K562 (cell line): ENCODE data around the gene CAPN2. TPM values are rescaled to one million over a fixed set of nuclear protein-coding genes. Genes with fewer than 3 reads are reported as not detected.

Experiments
- ATAC-seq: fragments of 200-7000 bp; cut with Tn5 transposase; 3 replicates; pipeline ENCODE4 v1.9.1; 2020; ENCODE audit warnings: moderate library complexity
- BruUV-seq: library from RNA; stranded (reverse); fragments of 400-500 nt; replicated peaks from 2 replicates; lab custom pipeline; 2021; lab: Mats Ljungman, UMichigan
- CTCF ChIA-PET: fragments of 300-600 bp; formaldehyde crosslinking; extraction: SDS; loops from one replicate; lab custom pipeline; 2021; ENCODE audit warnings: low intra/inter-chr PET ratio; lab: Yijun Ruan, JAX
- POLR2A ChIA-PET: fragments of 300-600, 350-650 bp; sonication (Branson Sonifier 250); formaldehyde crosslinking; extraction: SDS; loops from one replicate; lab custom pipeline; 2021; ENCODE audit warnings: antibody characterized with exemption, inconsistent platforms; lab: Yijun Ruan, JAX
- DNase-seq, 4 experiments: peaks; one replicate each; pipeline versions ENCODE4 v3.0.0 to v3.0.0-alpha.2; 2011 to 2018; ENCODE audit warnings: low spot score in 3 of 4, mixed read lengths in 3 of 4; ENCODE audit errors: extremely low read depth in 1 of 4
- FAIRE-seq: peaks from 2 replicates; lab custom pipeline; 2011; peaks lifted over from hg19 to GRCh38; lab: Jason Lieb, UNC
- H2AFZ ChIP-seq: 2 replicates; pipeline ENCODE4 v1.6.0; 2011; ENCODE audit warnings: low read depth, low read length, control low read depth, inconsistent platforms
- H3K27ac ChIP-seq: fragments of 200-600 bp; 3 replicates; pipeline ENCODE4 v1.8.0; 2011; ENCODE audit warnings: low read depth, mild to moderate bottlenecking, control low read depth, inconsistent platforms, low read length, moderate library complexity, mixed read lengths; ENCODE audit errors: extremely low read depth
- H3K27me3 ChIP-seq, 2 experiments: fragments of 300-600 bp in 1 of 2; 2 replicates in 1 of 2; 3 replicates in 1 of 2; pipeline versions ENCODE4 v1.6.0 to v1.8.0; 2011; ENCODE audit warnings: inconsistent platforms in 2 of 2, low read length in 2 of 2, mild to moderate bottlenecking in 1 of 2, mixed read lengths in 1 of 2, moderate library complexity in 1 of 2; ENCODE audit not compliant: control insufficient read depth in 2 of 2, insufficient read depth in 2 of 2
- H3K36me3 ChIP-seq: fragments of 300-600 bp; 3 replicates; pipeline ENCODE4 v1.8.0; 2011; ENCODE audit warnings: mild to moderate bottlenecking, low read length, inconsistent platforms; ENCODE audit not compliant: control insufficient read depth, insufficient read depth
- H3K4me1 ChIP-seq, 2 experiments: fragments of 200-600 bp in 1 of 2; replicated peaks in 1 of 2; 2 replicates in 1 of 2; 3 replicates in 1 of 2; pipeline versions ENCODE4 v1.5.1 to v1.8.0; 2011; ENCODE audit warnings: inconsistent platforms in 2 of 2, low read length in 2 of 2, mild to moderate bottlenecking in 1 of 2, mixed read lengths in 1 of 2, moderate library complexity in 1 of 2; ENCODE audit not compliant: control insufficient read depth in 2 of 2, insufficient read depth in 2 of 2
- H3K4me2 ChIP-seq: 2 replicates; pipeline ENCODE4 v1.6.1; 2011; ENCODE audit warnings: low read length, control low read depth, inconsistent platforms, mixed read lengths; ENCODE audit not compliant: insufficient read depth
- H3K4me3 ChIP-seq: fragments of 200-600 bp; sonication (generic), shearing (Covaris generic); 2 replicates; pipeline ENCODE4 v1.5.1; 2016; ENCODE audit warnings: control low read depth, inconsistent platforms
- H3K79me2 ChIP-seq: fragments of 200-600 bp; 3 replicates; pipeline ENCODE4 v1.8.0; 2011; ENCODE audit warnings: low read length, inconsistent platforms; ENCODE audit not compliant: control insufficient read depth, insufficient read depth
- H3K9ac ChIP-seq, 2 experiments: 2 replicates each; pipeline versions ENCODE4 v1.6.0 to v1.6.1; 2011; ENCODE audit warnings: low read depth in 2 of 2, low read length in 2 of 2, control low read depth in 1 of 2, inconsistent platforms in 1 of 2, mild to moderate bottlenecking in 1 of 2, mixed read lengths in 1 of 2; ENCODE audit not compliant: insufficient read depth in 1 of 2
- H3K9me1 ChIP-seq: one replicate; pipeline ENCODE4 v1.6.0; 2011; ENCODE audit warnings: inconsistent platforms, mild to moderate bottlenecking, low read length, moderate library complexity; ENCODE audit not compliant: control insufficient read depth, insufficient read depth
- H3K9me3 ChIP-seq: replicated peaks from 2 replicates; pipeline ENCODE4 v1.5.1; 2011; ENCODE audit warnings: low read depth, low read length, inconsistent platforms; ENCODE audit not compliant: control insufficient read depth, insufficient read depth
- H4K20me1 ChIP-seq: replicated peaks from 2 replicates; pipeline ENCODE4 v1.6.1; 2011; ENCODE audit warnings: low read length, inconsistent platforms, mixed read lengths; ENCODE audit not compliant: control insufficient read depth, insufficient read depth
- BHLHE40 ChIP-seq: IDR thresholded peaks from 2 replicates; pipeline ENCODE4 v1.6.1; 2011; ENCODE audit warnings: low read length, improper control_type of control experiment
- CHD4 ChIP-seq: fragments of 200-600 bp; sonication (generic); IDR thresholded peaks from 3 replicates; pipeline ENCODE4 v1.6.1; 2012; ENCODE audit warnings: low read depth, mild to moderate bottlenecking, mixed read lengths, low read length, inconsistent platforms; ENCODE audit not compliant: insufficient read depth, insufficient replicate concordance, poor library complexity, severe bottlenecking
- CREB3L1 ChIP-seq: fragments of 450-650 bp; IDR thresholded peaks from 2 replicates; pipeline ENCODE4 v1.6.1; 2014; ENCODE audit warnings: low read depth, mild to moderate bottlenecking, moderate library complexity, borderline replicate concordance
- E2F1 ChIP-seq: sonication (generic); formaldehyde crosslinking; IDR thresholded peaks from 2 replicates; pipeline ENCODE4 v1.8.1; 2023; ENCODE audit warnings: mild to moderate bottlenecking, missing genetic modification reagents, moderate library complexity
- ERF ChIP-seq: fragments of 450-650 bp; formaldehyde crosslinking; IDR thresholded peaks from 2 replicates; pipeline ENCODE4 v1.4.0; 2020; ENCODE audit warnings: mild to moderate bottlenecking, mixed read lengths
- ETS2 ChIP-seq: IDR thresholded peaks from 2 replicates; pipeline ENCODE4 v1.6.1; 2016; ENCODE audit warnings: borderline replicate concordance, missing genetic modification characterization, mild to moderate bottlenecking, moderate library complexity, missing compliant biosample characterization; ENCODE audit not compliant: poor library complexity, severe bottlenecking
- GABPB2 ChIP-seq: fragments of 250-450 bp; sonication (Bioruptor Pico); conservative IDR thresholded peaks from 2 replicates; pipeline ENCODE4 v1.5.1; 2021; ENCODE audit warnings: mild to moderate bottlenecking
- MAFG ChIP-seq: fragments of 450-650 bp; conservative IDR thresholded peaks from 2 replicates; pipeline ENCODE4 v1.6.1; 2016; ENCODE audit warnings: missing genetic modification characterization, missing compliant biosample characterization
- NFRKB ChIP-seq: fragments of 450-650 bp; IDR thresholded peaks from 2 replicates; pipeline ENCODE4 v1.6.1; 2016; ENCODE audit warnings: low read depth
- RBM15 ChIP-seq: fragments of 200-400 bp; formaldehyde crosslinking; IDR thresholded peaks from 2 replicates; pipeline ENCODE4 v1.6.1; 2018; ENCODE audit warnings: mild to moderate bottlenecking, low read length, moderate library complexity; ENCODE audit not compliant: insufficient read depth
- TAF1 ChIP-seq: IDR thresholded peaks from 2 replicates; pipeline ENCODE4 v1.6.1; 2011; ENCODE audit warnings: mild to moderate bottlenecking, low read length, moderate library complexity; ENCODE audit not compliant: insufficient read depth, control insufficient read depth, severe bottlenecking; ENCODE audit errors: extremely low read depth
- TARDBP ChIP-seq: fragments of 450-650 bp; IDR thresholded peaks from 2 replicates; pipeline ENCODE4 v1.6.1; 2016
- THAP7 ChIP-seq: fragments of 250-450 bp; sonication (Bioruptor Pico); IDR thresholded peaks from 2 replicates; pipeline ENCODE4 v1.5.0; 2021
- TOE1 ChIP-seq, 2 experiments: fragments of 450-650 bp in 1 of 2; sonication (generic) in 1 of 2; formaldehyde crosslinking in 1 of 2; IDR thresholded peaks; 2 replicates each; pipeline versions ENCODE4 v1.7.1 to v1.8.0; 2016 to 2022; ENCODE audit warnings: borderline replicate concordance in 2 of 2, mild to moderate bottlenecking in 2 of 2, antibody characterized with exemption in 1 of 2, inconsistent platforms in 1 of 2, low read depth in 1 of 2, missing genetic modification reagents in 1 of 2, moderate library complexity in 1 of 2
- ZBTB2 ChIP-seq: fragments of 450-650 bp; IDR thresholded peaks from 2 replicates; pipeline ENCODE4 v1.6.1; 2016; ENCODE audit warnings: antibody characterized with exemption
- WGBS: fragments of 100-300 bp; shearing (Covaris generic); methylation state at CpG from one replicate; pipeline ENCODE4 v1.1.6; 2016; ENCODE audit warnings: low coverage, mixed read lengths; ENCODE audit not compliant: insufficient coverage; ENCODE audit errors: missing lambda C conversion rate; 5-methylcytosine and 5-hydroxymethylcytosine counted together
- in situ Hi-C: fragments of 300-500 bp; cut with MboI; formaldehyde crosslinking; loops from 4 replicates; pipeline ENCODE4 v1.15.0; 2018; ENCODE audit warnings: inconsistent platforms, mixed read lengths
- intact Hi-C: fragments of 100-400 bp; cut with micrococcal nuclease; formaldehyde crosslinking; loops from 2 replicates; pipeline ENCODE4 v1.14.2; 2022
- polyA plus RNA-seq, 8 experiments: library from polyadenylated mRNA; depleted of rRNA in 4 of 8; stranded (reverse) in 5 of 8; unstranded in 3 of 8; fragments of >200 nt; fragmentation: Nextera tagmentation in 2 of 8; fragmentation: Illumina TruSeq in 1 of 8; extraction: Ambion mirVana in 2 of 8; extraction: Trizol in 1 of 8; gene quantifications; 2 replicates each; pipeline versions ENCODE4 v1.2.1 to v1.2.3, GENCODE V29; 2011 to 2014; ENCODE audit warnings: inconsistent platforms in 1 of 8, missing spikeins in 1 of 8
- total RNA-seq, 7 experiments: library from RNA; depleted of rRNA in 6 of 7; stranded (reverse); fragments of >200 nt in 6 of 7; fragmentation: Illumina TruSeq in 2 of 7; extraction: Trizol in 2 of 7; gene quantifications; 2 replicates each; pipeline versions ENCODE4 v1.2.1 to v1.2.3, GENCODE V29; 2011 to 2021; ENCODE audit warnings: low replicate concordance in 1 of 7
- TF ChIP-seq, protein P1 (sequence below): sonication (generic); formaldehyde crosslinking; IDR thresholded peaks from 2 replicates; pipeline ENCODE4 v1.8.1; 2022; ENCODE audit warnings: missing genetic modification reagents

The CAPN2 gene
- total and polyA plus RNA-seq, 9 of the 15 experiments (the other 6 are each of a cell fraction or from before 2014, with no cell fraction given), result 24.6 to 157 (median 101) TPM

GRCh38 chr1:223760833-223761232 is 48.5 kb downstream of the CAPN2 start:
- no TSS peak for BruUV-seq
- no peak for ATAC-seq
- Histone ChIP-seq H3K27ac (no peak overlapping the region), H4K20me1 (no peaks in the 10 kb centered on the region), H3K9ac (no peak overlapping the region), H3K4me2 (no peak overlapping the region), H3K79me2 (no peaks in the 10 kb centered on the region), H3K9me1 (no peaks in the 10 kb centered on the region), H3K36me3 (peaks cover 80% of the 10 kb centered on the region), H3K4me3 (no peak overlapping the region), H3K9me3 (no peaks in the 10 kb centered on the region), H3K4me1 (peaks cover 7 to 8% of the 10 kb centered on the region in 2 experiments; a peak in 4 of 5 replicates), H2AFZ (no peak overlapping the region), H3K27me3 (no peaks in the 10 kb centered on the region)
- DNase-seq, result no peak
- FAIRE-seq, result no peak
- intact Hi-C loops (loop anchor here (5.0 kb wide), 1 partner anchor 36 kb away; no protein-coding TSS in a partner anchor), in situ Hi-C loops (no loop called here)
- 53% methylated on average over 6 of the region's 6 CpGs for WGBS
- ChIA-PET POLR2A (interaction anchor here (0.6 to 8.0 kb wide), 4 partner anchors 10 to 49 kb away, joined by 3 to 75 read pairs (median 4); no protein-coding TSS in a partner anchor), CTCF (no interaction called here)
- TF ChIP-seq RBM15, result no peak
- TF ChIP-seq MAFG (tag), result no peak
- no peak for TF ChIP-seq E2F1
- TF ChIP-seq ZBTB2, result no peak
- no peak for TF ChIP-seq ETS2
- TF ChIP-seq THAP7 (CRISPR knock-in tag), result no peak
- TF ChIP-seq CREB3L1, result no peak
- TF ChIP-seq TOE1 (IDR thresholded peaks at IDR 0.05; ENCODE audit: borderline replicate concordance), result no peak
- no peak for TF ChIP-seq TOE1 (CRISPR knock-in tag; IDR thresholded peaks at IDR 0.05; ENCODE audit: borderline replicate concordance, low read depth)
- TF ChIP-seq, protein P1, sequence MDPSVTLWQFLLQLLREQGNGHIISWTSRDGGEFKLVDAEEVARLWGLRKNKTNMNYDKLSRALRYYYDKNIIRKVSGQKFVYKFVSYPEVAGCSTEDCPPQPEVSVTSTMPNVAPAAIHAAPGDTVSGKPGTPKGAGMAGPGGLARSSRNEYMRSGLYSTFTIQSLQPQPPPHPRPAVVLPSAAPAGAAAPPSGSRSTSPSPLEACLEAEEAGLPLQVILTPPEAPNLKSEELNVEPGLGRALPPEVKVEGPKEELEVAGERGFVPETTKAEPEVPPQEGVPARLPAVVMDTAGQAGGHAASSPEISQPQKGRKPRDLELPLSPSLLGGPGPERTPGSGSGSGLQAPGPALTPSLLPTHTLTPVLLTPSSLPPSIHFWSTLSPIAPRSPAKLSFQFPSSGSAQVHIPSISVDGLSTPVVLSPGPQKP, result no peak
- TF ChIP-seq TAF1, result no peak
- TF ChIP-seq CHD4, result no peak
- TF ChIP-seq BHLHE40, result no peak
- TF ChIP-seq GABPB2, result no peak
- no peak for TF ChIP-seq ERF (CRISPR knock-in tag)
- no peak for TF ChIP-seq TARDBP
- TF ChIP-seq NFRKB, result no peak
